Tongue (tissue), 2 donors: ENCODE data around the gene ZNF594. TPM values are rescaled to one million over a fixed set of nuclear protein-coding genes. Genes with fewer than 3 reads are reported as not detected.
"Not testable (repeated sequence)": the region's sequence is repeated elsewhere in the genome, so short reads cannot be mapped to it uniquely, and the experiment has no call there.

ENCODE experiments used
- DNase-seq: peaks from one replicate; pipeline ENCODE4 v3.0.0-alpha.2; 2015
- total RNA-seq: library from RNA; depleted of rRNA; stranded (reverse); fragments of >200 nt; gene quantifications from one replicate; pipeline ENCODE4 v1.2.3, GENCODE V29; 2014

The ZNF594 gene
- total RNA-seq, 1 donor from 2014 or later: 27.7 TPM

DNA sequence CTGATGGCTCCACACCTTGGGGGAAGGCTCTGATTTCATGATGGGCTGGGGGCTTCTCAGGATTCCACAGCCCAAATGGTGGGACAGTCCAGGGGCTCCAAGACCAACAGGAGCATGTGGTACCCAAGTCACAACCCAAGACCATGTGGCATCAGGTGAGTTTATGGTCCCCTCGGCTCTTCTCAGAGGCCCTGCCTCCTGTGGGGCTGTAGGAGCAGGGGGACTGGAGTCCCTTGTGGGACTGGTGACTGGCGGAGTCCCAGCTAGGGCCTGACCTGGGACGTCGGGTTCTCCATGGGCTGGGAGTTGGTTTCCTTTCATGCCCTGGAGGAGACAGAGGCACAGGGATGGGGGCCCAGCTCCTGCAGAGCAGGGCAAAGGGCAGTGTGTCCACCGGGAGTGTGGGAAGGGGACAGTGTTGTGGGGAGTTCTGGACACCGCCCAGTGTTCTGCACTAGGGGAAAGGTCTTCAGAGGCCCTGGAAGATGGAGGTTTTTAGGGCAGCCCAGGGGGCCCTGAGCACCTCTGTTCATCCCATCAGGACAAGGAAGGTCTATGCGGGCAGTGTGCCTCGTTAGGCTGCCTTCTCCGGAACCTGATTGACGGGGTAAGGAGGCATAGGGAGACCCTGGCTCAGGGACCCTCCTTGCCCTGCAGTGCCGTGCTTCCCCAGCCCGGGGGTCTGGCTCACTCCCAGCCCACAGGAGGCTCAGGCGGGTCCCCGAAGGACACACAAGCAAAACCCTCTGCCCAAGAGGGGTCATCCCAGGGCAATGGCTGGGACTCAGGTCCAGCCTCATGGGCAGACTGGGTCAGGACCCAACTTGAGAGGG, 54.9 kb downstream of the ZNF594 start:
- not testable (repeated sequence) for DNase-seq

DNA sequence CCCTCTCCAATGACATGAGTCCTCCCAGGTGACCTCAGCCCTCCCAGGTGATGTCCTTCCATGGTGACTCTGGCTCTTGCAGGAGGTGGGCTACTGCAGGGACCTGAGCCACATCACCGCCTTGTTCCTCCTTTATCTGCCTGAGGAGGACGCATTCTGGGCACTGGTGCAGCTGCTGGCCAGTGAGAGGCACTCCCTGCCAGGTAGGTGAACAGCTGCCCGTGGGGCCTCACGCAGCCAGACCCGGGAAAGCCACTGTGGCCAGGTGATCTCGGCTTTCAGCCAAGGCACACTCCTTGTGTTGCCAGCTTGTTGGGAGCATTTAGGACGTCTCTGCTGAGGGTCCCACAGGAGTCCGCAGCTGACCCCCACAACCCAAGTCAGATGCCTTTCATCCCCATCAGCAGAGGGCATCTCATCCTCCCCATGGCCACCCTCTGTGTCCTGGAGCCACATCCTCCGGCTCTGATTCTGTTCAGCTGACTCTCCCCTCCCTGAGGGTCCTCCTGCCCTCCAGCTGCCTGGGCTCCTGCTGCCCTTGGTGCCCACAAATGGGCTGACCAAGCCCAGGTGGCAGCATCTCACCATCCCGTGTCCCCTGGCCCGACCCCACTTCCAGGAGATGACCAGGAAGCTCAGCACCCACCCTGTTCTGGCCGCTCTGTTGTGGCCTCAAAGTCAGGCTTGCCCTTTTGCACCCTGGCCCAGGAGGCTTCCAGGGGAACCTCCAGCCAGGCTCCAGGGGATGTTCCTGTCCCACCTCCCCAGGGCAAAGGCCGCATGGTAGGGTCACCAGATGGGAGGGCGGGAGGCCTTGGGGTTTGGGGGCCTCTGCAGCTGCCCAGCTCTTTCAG, 55.7 kb downstream of the ZNF594 start:
- DNase-seq: no peak

DNA sequence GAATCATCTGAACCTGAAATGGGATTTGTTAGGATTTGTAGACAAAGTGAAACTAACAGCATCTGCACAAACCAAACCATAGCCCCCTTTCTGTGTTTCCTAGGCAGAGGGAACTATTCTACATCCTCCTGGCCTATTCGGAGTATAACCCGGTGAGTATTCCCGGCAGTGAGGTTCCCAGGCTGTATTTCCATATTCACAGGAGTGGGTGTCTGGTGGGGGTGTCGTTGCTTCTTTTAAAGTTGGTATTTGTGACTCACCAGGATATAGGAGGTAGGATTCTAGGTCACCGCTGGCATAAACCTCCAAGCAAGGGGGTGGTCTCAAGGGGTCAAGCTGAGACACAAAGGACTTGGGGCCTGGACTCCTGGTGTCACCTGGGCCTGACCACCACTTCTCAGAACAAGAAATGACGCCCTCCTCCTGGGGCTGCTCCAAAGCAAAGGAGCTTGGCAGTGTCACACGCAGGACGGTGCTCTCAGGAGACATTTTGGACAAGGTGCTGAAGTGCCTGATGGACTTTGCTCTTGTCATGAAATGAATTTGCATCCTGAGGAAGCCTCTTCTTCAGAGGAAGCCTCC, 56.4 kb downstream of the ZNF594 start:
- not testable (repeated sequence) for DNase-seq

DNA sequence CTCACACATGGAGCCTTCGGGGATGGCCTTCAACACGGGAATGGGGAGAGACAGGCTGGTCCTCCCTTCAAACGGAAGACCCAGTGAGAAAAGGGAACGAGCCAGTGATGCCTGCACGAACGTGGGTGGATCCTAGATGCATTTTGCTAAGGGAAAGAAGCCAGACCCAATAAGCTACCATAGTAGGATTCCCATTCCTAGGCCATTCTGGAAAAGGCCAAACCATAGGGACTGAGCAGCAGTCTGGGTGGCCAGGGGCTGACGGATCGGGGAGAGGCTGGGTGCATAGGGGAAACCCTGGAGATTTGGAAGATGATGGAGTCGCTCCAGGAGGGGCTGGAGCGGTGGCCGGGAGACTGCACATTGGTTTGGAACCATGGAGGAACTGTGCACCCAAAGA, 57.1 kb downstream of the ZNF594 start:
- not testable (repeated sequence) for DNase-seq

DNA sequence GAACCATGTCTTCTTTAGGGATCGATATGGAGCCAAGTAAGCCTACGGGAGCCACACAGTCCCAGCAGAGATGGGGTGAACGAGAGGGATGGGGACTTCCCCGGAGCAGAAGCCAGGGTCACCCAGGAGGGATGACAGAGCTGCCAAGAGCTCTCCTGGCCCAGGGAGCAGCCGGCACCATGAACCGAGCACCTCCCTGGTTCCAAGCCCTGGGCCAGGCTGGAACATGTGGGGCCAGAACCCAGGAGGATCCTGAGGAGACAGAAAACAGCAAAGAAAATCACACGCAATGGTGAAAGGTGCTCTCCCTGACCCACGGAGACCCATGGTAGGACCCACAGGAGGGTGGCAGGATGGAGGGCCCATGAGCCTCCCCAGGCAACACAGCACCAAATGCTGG, 57.7 kb downstream of the ZNF594 start:
- DNase-seq: not testable (repeated sequence)

DNA sequence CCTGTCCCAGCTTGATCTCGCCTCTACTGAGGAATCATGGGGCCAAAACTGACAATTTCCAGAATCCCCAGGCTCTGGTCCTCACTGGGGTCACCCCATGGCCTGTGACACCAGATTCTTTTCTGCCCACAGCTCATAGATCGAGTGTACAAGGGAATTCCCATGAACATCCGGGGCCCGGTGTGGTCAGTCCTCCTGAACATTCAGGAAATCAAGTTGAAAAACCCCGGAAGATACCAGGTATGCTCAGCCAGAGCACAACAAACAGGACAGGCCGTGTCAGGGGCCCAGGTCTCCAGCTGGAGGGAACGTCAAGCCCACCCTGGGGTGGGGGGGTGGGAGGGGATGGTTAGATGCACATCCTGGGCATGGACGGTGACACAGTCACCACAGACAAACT, 58.4 kb downstream of the ZNF594 start:
- no peak for DNase-seq

DNA sequence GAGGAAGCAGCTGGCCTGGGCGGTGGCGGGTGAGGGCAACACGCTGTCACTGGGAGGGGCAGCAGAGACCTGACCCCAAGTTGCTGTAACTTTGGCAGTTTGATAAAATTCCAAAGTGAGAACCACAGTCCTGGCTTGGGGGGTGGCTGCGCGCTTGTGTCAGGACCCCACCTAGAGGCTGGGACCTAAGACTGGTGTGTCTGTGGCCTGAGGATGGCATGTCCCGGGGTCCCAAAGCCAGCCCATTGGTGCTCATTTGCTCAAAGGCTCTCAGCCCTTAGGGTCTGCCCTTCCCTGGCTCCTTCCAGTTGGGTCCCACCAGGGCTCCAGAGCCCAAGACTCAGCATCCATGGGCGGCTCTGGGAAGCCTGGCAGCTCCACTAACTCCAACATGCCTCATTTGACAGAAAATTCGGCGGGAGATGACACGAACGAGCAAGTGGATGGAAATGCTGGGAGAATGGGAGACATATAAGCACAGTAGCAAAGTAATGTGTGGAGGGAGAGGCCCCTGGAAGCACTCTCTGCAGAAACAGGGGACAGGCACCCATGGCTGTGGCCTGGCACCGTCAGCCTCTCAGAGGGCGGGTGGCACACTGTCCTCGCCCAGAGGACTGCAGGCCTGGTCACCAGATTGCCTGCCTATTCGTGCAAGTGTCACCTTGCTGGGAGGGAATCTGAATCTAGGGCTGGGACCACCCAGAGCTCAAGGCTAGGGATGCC, 59.0 kb downstream of the ZNF594 start:
- DNase-seq: not testable (repeated sequence)

DNA sequence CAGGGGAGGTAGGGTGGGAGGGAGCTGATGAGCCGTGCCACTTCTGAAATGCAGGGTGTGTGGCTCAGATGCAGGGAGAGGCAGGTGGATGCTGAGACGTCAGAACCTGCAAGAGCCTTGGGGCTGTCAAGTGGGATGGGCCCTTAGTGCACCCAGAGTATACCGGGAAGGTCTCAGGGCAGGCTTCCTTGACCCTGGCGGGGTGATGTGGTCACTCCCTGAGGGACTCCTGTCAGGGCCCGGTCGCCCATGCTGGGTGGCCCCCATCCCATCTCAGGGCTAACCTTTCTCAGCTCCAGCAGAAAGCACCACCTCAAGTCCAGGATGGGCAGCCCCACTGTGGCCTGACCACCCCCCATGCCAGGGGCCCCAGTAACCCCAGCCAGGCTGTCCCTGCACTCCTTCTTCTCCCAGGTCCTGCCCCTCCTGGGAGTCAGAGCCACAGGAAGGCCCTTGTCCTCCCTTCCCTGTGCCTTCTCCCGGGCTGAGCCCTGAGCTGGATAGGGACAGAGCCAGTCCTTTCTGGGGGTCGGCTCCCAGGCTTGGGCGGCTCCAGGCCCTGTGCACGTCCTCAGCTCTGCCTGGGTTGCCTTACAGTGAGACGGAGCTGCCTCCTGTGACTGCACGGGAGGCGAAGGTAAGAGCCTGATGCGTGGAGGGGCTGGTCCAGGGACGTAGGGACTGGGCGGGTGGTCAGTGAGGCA, 59.7 kb downstream of the ZNF594 start:
- DNase-seq: not testable (repeated sequence)

DNA sequence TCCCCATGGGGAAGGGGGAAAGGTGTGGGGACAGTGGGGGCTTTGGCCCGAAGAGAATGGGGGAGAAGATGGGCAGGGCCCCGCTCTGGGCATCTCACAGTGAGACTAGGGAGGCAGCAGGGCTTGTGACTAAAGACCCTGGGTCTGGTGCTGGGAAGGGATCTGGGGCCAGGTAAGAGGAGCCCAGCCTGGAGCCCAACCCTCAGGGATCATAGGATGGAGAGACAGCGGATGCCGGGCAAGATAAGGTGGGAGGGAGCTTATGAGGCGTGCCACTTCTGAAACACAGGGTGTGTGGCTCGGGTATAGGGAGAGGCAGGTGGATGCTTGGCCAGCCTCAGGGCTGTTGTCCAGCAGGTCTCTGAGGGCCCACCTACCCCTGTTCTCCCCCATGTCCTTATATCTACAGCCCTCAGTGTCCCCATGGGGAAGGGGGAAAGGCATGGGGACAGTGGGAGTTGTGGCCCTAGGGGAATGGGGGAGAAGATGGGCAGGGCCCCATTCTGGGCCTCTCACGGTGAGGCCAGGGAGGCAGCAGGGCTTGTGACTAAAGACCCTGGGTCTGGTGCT, 60.4 kb downstream of the ZNF594 start:
- no peak for DNase-seq

DNA sequence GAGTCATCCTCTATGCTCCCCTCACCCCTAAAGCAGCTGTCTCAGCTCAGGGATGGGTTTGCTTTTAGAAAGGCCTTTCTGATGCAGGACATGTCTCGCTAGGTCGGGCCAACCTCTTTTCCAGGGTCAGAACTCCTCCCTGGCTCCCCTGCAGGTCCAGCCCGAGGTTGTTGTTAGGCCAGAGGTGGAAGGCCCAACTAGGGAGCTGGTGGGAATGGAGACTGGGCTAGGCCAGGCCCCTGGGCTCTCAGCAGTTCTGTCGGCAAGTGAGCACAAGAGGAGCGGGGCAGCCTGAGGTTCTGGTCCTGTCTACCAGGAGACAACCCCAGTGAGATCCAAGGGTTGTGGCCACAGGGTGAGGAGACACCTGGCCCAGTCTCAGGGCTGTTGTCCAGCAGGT, 61.0 kb downstream of the ZNF594 start:
- not testable (repeated sequence) for DNase-seq

DNA sequence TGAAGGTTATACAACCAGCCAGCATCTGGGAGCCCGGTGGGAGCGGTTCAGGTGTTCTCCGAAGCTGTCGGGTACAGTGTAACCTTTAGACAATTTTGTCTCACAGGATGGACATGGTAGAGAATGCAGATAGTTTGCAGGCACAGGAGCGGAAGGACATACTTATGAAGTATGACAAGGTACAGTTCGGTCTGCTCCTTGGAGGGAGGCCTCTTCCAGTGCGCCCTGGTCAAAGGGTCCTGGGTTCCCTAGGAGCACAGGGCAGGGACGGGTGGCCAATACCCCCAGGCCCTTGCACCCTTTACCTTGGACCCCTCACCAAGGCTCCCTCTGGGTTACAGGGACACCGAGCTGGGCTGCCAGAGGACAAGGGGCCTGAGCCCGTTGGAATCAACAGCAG, 61.4 kb downstream of the ZNF594 start:
- not testable (repeated sequence) for DNase-seq

DNA sequence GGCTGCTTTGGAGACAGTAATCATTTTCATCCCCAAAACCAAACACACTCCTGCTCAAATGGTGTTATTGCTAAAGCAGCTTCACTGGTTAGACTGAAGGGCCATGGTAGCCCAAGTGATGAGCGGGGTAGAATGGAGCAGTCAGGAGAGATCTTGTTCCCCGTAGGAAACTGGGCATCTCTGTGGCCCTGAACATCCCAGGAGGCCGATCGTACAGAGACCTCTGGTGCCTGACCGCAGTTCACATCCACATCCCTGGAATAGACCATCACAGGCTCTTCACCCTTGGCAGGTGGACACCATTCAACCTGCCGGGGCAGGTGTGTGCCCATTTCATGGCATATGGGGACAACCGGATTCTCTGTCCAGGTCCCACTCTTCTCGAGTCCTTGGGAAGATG, 61.9 kb downstream of the ZNF594 start:
- not testable (repeated sequence) for DNase-seq

Other genes starting within 250 kb of the ZNF594 start
- 168 TPM for gene PFN1, start 243.3 kb downstream of the ZNF594 start, total RNA-seq
- 4,089 TPM for gene ENO3, start 240.7 kb downstream of the ZNF594 start, total RNA-seq
- 68.2 TPM for gene SPAG7, start 224.1 kb downstream of the ZNF594 start, total RNA-seq
- gene CAMTA2, start 204.2 kb downstream of the ZNF594 start, total RNA-seq: 8.0 TPM
- 0.62 TPM for gene INCA1, start 194.3 kb downstream of the ZNF594 start, total RNA-seq
- gene KIF1C, start 193.9 kb downstream of the ZNF594 start, total RNA-seq: 97.3 TPM
- gene SLC52A1, start 156.4 kb downstream of the ZNF594 start, total RNA-seq: not detected
- 9.5 TPM for gene ZFP3, start 113.4 kb downstream of the ZNF594 start, total RNA-seq
- gene ZNF232, start 80.0 kb downstream of the ZNF594 start, total RNA-seq: 8.4 TPM
- gene USP6, start 75.8 kb downstream of the ZNF594 start, total RNA-seq: 0.92 TPM
- gene SCIMP, start 43.0 kb upstream of the ZNF594 start, total RNA-seq: not detected
- 71.2 TPM for gene RABEP1, start 90.4 kb upstream of the ZNF594 start, total RNA-seq
- gene NUP88, start 227.8 kb upstream of the ZNF594 start, total RNA-seq: 94.0 TPM
- 39.3 TPM for gene RPAIN, start 228.3 kb upstream of the ZNF594 start, total RNA-seq
- gene C1QBP, start 247.3 kb upstream of the ZNF594 start, total RNA-seq: 108 TPM